Renal cortical epithelial cell (primary cell): ENCODE data around the gene DTX3. TPM values are rescaled to one million over a fixed set of nuclear protein-coding genes. Genes with fewer than 3 reads are reported as not detected.
"Not testable (repeated sequence)": the region's sequence is repeated elsewhere in the genome, so short reads cannot be mapped to it uniquely, and the experiment has no call there.

Source experiments
- DNase-seq: peaks from one replicate; pipeline ENCODE4 v3.0.0-alpha.2; 2011; ENCODE audit warnings: low read depth
- total RNA-seq: library from RNA; depleted of rRNA; stranded (reverse); fragments of >200 nt; gene quantifications from 2 replicates; pipeline ENCODE4 v1.2.3, GENCODE V29; 2014

DTX3 gene
- 5.9 and 19.6 TPM in 2 replicates for total RNA-seq

- DNase-seq, result no peak
Measured at GRCh38 chr12:57604454-57604991, at the start of gene DTX3. TSS of gene DTX3 (plus strand) at chr12:57604824. CDS start at chr12:57606518, 1,694 bp downstream.

DNA sequence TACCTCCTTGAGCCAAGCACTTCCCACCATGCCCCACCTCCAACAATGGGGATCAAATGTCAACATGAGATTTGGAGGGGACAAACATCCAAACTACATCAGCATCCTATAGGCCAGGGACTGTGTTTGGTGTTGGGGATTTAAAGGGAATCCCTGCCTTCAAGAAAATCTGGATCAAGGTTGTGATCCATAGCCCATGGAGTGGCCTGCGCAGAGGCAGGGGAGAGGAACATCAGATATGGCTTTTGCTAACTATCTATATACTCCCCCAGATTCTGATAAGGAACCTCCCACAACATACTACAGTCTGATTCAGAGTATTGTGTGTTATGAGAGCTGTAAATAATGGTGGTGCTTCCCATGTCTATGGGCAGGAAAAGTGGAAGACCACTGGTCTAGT is 49.7 kb upstream of the DTX3 start:
- DNase-seq, result no peak

DNA sequence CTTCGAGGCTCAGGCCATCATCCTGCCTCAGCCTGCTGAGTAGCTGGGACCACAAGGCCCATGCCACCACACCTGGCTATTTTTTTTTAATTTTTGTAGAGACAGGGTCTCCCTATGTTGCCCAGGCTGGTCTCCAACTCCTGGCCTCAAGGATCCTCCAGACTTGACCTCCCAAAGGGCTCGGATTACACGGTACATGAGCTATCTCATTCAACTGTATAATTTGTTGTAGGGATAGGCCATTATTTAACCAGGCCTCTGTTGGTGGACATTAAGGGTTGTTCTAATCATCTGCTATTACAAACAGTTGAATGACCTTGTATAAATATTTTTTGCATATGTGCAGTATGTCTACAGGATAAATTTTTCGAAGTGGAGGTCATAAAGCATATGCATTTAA is 45.8 kb upstream of the DTX3 start:
- no peak for DNase-seq

DNA sequence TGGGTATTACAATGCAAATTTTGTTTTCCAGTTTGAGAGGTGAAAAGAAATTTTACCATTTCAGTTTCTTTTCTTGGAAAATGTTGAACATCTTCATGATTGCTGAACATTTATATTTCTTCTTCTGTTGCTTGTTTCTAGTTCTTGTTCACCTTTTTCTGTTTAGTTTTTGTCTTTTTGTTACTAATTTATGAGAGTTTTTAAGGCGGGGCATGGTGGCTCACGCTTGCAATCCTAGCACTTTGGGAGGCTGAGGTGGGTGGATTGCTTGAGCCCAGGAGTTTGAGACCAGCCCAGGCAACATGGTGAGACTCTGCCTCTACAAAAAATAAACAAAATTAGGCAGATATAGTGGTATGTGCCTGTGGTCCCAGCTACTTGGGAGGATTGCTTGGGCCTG is 44.1 kb upstream of the DTX3 start:
- DNase-seq, result no peak

GRCh38 chr12:57561117-57561516 is 43.5 kb upstream of the DTX3 start:
- peak; percentile 9 for DNase-seq

DNA sequence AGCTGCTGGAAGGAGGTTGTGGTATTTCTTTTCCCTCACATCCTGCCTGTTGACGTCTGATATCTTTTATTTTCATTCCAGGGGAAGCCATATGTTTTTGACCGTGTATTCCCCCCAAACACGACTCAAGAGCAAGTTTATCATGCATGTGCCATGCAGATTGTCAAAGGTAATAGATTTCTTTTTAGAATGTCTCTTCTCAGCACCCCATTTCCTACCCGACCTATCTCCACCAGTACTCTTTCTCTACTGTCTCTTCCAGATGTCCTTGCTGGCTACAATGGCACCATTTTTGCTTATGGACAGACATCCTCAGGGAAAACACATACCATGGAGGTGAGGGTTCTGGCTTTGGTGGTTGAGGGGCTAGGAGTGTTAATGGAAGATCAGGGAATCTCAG is 41.3 kb upstream of the DTX3 start:
- no peak for DNase-seq

DNA sequence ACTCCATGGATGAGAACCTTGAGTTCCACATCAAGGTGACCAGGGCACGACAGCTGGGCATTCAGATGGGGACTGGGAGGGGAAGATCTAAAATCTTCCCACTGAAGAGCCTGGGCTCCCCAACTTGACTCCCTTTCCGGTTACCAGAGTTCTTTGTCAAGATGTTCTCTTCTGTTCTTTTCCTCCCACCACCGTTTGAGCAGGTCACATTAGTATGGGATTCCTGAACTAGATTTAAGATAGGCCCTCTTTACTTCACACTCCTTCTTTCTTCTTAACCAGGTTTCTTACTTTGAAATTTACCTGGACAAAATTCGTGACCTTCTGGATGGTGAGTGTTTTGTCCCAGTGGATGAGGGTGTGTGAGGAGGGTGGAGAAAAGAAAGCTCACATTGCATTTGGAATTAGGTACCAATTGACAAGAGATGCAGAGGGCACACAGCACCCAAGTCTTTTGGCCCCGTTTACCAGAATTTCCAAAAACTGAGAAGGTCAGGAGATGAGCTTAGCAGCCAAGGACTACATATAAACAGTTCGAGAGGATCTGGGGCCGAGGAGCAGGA is 40.4 kb upstream of the DTX3 start:
- no peak for DNase-seq

DNA sequence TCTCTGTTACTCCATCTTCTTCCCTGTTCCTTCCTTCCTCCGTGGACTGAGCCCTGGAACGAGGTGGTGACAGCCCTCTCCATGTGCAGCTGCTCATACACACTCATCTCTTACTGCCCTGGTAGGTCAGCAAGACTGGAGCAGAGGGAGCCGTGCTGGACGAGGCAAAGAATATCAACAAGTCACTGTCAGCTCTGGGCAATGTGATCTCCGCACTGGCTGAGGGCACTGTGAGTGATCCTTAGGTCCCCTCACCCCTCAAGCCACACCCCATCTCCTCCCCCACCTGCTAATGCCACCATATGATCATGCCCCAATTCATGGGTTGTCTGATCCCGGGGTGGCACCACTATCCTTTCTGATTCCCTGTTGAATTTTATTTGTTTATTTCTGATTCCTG is 35.8 kb upstream of the DTX3 start:
- DNase-seq, result no peak

DNA sequence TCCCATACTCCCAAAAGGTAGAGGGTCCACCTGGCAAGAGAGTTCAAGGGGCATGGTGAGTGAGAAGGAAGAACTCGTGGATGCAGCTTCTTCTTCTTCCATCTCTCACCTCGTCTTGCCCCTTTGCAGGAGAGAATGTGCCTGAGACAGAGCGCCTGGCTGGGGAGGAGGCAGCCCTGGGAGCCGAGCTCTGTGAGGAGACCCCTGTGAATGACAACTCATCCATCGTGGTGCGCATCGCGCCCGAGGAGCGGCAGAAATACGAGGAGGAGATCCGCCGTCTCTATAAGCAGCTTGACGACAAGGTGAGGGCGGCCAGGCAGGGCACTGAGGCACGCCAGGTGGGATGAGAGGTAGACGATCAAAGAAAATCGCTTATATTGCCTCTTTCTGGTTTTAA is 34.8 kb upstream of the DTX3 start:
- DNase-seq, result no peak

- DNase-seq, result not testable (repeated sequence)
Measured at GRCh38 chr12:57570438-57570837, 34.2 kb upstream of the DTX3 start.

GRCh38 chr12:57571926-57572762 is 32.5 kb upstream of the DTX3 start:
- DNase-seq, result no peak

DNA sequence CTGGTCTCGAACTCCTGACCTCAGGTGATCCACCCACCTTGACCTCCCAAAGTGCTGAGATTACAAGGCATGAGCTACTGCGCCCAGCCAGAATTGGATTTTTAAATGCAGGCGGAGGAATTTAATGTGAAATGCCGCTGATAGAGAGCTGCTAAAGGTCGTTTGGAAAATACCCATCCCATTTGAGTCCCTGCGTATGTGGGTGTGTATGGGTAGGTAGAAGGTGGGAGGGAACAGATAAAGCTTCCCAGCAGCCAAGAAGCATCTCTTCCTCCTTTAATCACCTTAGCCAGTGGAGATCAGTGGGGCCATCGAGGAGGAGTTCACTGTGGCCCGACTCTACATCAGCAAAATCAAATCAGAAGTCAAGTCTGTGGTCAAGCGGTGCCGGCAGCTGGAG is 29.8 kb upstream of the DTX3 start:
- DNase-seq, result no peak

DNA sequence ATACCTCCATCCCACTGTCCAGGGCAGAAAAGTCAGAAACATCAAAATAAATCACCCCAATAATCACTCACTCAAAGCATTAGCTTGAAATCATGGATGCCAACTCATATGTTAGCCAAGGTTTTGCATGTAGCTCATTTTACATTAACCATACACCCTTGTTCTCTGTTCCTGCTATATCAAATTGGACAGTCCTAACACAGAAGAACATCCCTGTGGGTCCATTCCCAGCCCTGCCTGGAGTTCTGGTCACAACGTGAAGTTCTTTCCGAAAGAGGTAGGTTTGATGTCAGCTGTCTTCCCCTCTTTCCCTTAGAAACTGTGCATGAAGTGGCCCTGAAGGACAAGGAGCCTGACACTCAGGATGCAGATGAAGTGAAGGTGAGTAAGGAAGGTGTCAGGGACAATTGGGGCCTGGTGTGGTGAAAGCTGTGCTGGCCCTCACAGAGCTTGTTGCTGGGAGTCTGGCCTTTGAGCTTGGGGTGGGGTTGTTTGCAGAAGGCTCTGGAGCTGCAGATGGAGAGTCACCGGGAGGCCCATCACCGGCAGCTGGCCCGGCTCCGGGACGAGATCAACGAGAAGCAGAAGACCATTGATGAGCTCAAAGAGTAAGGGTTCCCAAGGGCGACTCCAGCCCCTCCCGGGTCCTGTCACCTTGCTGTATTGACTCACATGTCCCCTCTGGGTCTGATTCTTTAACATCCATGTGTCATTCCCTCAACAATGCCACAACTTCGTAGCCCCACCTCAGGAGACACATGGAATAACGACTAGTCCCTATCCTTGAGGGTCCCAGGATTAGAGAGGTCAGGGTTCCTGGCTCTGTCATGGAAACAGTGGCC is 28.6 kb upstream of the DTX3 start:
- DNase-seq, result no peak

- DNase-seq, result no peak
Measured at GRCh38 chr12:57576613-57577160, 27.9 kb upstream of the DTX3 start.

DNA sequence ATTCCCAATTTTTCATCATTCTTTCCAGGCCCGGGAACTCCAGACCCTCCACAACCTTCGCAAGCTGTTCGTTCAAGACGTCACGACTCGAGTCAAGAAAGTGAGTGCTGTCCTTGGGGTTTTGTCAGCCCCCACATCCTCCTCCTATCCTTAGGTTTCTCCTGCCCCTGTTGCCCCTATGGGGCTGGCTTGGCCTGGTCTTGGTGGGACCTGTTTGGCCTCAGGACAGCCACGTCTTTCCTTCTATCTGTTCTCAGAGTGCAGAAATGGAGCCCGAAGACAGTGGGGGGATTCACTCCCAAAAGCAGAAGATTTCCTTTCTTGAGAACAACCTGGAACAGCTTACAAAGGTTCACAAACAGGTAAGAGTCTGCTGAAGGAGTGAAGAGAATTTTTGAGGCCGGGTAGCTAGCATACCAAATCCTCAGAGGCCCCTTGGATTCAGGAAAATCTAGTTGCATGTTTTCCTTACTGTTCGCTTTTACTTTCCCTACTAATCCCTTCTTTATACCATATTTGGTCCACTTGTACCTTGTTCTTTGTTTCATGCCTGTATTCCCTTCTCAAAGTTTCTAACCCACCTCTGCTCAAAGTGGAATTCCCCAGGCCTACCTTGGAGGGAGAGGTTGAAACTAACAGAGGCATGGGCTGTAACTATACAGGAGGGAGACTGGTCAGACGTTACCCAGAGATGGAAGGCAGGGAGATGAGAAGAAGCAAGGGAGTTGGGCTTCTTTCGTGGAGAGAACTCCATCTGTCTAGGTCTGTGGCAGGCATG is 26.5 kb upstream of the DTX3 start:
- DNase-seq, result no peak

GRCh38 chr12:57579011-57579410 is 25.6 kb upstream of the DTX3 start:
- DNase-seq, result no peak

GRCh38 chr12:57579677-57580465 is 24.8 kb upstream of the DTX3 start:
- no peak for DNase-seq

GRCh38 chr12:57580466-57580795 is 24.2 kb upstream of the DTX3 start:
- DNase-seq, result no peak

DNA sequence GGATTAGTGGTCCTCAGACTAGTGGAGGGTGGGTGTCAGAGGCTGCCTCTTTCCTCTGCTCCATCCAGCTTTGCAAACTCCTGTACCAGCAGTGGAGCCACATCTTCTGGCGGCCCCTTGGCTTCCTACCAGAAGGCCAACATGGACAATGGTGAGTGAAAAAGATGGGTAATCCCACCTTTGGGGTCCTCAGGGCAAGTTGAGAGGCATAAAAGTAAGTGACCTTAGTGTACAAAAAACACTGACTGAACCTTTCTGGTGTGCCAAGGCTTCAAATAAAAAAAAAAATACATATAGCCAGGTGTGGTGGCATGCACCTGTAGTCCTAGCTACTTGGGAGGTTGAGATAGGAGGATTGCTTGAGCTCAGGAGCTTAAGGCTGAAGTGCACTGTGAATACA is 22.8 kb upstream of the DTX3 start:
- no peak for DNase-seq

- DNase-seq, result no peak
Measured at GRCh38 chr12:57582440-57582839, 22.2 kb upstream of the DTX3 start.
